ENCODE measurements around the gene DIS3L2.

The DIS3L2 gene, protein sequence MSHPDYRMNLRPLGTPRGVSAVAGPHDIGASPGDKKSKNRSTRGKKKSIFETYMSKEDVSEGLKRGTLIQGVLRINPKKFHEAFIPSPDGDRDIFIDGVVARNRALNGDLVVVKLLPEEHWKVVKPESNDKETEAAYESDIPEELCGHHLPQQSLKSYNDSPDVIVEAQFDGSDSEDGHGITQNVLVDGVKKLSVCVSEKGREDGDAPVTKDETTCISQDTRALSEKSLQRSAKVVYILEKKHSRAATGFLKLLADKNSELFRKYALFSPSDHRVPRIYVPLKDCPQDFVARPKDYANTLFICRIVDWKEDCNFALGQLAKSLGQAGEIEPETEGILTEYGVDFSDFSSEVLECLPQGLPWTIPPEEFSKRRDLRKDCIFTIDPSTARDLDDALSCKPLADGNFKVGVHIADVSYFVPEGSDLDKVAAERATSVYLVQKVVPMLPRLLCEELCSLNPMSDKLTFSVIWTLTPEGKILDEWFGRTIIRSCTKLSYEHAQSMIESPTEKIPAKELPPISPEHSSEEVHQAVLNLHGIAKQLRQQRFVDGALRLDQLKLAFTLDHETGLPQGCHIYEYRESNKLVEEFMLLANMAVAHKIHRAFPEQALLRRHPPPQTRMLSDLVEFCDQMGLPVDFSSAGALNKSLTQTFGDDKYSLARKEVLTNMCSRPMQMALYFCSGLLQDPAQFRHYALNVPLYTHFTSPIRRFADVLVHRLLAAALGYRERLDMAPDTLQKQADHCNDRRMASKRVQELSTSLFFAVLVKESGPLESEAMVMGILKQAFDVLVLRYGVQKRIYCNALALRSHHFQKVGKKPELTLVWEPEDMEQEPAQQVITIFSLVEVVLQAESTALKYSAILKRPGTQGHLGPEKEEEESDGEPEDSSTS

DNA sequence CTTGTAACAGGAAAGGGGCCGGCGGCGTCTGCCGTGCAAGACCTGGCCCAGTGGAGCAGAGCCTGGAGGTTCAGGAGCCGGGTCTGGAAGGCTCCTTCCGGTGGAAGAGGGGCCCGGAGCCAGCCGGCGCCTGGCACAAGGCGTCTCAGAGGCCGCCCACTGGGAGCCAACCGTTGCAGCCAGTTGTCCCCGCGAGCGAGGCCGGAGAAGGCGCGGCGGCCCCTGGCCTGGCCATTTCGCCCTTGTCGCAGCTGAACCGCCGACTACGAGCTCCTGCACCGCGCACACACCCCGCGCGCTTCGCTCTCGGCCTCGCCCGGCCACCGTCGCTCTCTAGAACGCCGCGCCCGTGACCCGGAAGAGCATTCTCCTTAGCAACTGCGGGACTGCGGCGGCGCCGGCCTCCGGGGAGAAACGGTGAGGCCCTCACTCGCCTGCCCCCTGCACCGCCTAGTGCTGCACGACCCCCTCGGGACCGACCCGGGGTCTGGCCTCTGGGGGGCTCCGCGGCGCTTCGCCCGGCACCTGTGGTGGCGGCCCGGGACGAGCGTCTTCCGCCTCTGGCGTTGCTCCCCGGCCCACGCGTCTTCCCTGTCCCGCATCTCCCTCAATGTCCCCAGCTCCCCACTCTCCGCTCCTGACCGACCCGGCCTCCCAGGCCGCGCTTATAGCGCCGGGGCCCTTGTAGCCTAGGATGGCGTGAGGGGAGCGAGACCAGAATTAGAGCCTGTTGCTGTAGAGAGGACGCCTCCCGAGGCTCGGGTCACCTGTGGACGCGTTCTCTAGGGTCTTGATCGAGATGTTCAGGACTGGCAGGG is at the start of gene DIS3L2:
Gene DIS3L2, plus strand, starts transcription at position 365 of the 818 bp plus-strand sequence. CDS start 53,215 bp downstream, outside the sequence.
- peak; percentile 40 for DNase-seq (ENCODE audit: low read depth)

DNA sequence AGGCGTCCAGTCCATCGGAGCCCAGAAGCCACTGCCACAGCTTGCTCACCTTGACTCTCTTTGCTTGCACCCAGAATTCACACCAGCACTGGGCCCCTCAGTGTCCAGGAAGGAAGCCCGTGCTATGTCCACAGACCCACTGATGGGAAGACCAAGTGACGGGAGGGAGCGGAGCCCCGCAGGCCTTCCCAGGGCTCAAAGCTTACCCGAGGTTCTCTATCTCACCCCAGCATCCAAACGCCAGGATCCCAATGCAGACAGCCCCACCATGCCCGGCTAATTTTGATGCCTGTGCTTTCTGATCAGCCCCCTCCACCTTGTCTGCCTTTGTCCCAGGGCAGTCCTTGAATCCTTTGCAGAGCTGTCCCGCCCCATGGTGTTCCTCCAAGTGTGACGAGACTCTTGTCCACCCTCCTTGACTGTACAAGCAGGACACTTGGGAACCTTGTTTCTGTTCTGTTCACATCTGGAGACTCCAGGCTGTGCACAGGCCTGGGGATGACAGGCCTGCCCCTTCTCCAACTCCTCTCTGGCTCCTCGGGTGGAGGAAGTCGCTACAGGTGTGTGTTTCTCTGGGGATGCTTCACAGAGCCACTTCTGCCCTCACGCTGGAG is 47.3 kb upstream of the DIS3L2 start:
- DNase-seq (ENCODE audit: low read depth), result no peak

DNA sequence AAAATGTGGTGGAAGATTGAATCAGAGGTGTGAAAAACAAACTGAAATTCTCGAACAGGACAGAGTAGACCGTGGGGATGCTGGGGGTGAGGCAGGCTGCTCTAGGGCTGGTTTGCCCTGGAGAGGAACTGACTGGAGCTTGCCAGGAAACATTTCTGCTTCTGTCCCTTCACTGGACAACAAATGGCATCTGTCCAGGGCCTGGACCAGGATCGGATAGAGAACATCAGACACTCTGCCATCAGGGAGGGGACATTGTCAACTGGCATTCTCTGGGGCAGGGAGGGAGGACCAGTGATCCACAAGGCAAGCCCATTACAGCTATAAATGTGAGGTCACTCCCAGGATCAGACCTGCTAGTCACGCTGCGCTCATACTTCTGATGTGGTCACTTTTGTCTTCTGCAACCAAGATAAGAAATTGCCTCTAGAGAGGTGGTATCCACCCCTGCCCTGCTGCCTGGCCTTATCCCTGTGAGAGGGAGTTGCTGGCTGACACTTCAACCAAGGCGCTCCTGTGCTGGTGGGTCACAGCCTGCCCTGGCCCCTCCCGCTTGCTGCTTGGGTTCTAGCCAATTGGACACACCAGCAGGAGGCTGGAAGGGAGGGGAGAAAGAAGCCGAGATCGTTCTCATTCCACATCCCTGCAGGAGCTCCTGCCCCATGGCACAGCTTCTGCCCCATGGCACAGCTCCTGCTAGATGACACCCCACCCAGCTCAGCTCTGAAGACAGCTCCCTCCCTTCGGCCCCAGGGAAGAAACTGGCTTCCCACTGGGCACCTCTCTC is 44.0 kb upstream of the DIS3L2 start:
- DNase-seq (ENCODE audit: low read depth), result no peak

DNA sequence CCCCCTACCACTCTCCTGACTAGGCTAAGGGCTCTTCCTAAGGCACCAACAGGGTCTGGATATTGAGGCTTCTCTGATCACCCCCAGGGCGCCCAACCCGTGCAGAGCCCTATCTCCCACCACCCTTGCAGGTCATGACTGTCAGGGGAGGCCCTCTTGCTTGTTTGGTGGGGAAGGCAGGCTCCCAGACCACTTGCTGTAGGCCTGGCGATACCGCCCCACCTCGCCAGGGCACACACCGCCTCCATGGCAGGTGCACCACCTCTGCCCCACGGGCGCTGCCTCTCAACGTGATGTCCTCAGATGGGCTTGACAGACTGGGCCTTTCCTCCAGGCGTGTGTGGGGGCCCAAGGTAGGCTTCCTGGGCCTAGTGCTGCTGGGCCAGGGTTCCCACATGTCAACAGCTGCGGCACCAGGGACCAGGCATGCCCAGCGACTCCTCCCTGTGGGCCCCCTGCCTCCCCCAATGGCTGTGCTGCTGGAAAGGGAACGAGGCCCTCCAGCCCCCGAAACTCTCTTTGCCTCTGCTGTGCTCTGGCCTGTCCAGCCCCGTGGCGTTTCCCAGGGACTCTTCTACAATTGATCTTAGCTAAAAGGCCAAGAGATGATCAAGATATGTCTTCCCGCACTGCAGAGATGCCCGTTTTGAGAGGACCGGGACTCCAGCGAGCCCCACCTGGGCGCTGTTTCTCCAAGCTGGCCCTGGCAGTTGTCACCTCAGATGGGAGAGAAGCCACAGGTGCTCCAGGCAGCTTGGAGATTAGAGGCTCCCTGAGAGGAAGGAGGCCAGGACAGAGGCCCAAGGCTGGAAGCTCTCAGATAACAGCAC is 42.8 kb upstream of the DIS3L2 start:
- no peak for DNase-seq (ENCODE audit: low read depth)

DNA sequence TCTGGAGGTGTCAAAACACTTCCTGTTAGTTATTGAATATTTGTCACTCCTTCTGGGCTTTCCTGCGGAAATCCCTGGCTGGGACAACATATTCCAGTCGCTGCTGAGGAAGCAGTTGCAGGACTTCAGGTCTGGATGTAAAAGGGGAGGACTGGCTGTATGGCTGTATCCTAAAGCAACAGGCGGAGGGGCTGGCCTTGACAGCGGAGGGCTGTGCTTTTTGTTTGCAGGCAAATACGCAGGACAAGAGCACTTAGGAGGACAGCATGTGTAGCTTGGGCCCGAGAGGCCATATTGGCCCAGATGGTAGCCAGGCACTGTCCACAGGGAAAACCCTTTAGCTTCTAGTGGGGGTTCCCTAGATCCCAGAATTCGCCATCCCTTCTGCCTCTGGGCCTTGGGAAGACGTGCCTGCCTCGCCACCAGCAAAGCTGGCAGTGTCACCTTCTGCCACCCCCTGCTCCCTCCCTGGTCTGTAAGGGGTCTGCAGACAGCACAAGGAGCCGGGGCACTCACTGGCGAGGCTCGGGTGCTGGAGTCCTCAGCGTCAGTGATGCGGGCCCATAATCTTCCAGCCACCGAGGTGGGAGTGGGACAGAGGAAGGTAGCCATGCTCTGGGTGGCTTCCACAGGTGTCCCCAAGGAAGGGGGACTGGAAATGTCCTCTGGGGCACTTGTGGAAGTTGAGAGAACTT is 42.0 kb upstream of the DIS3L2 start:
- no peak for DNase-seq (ENCODE audit: low read depth)

DNA sequence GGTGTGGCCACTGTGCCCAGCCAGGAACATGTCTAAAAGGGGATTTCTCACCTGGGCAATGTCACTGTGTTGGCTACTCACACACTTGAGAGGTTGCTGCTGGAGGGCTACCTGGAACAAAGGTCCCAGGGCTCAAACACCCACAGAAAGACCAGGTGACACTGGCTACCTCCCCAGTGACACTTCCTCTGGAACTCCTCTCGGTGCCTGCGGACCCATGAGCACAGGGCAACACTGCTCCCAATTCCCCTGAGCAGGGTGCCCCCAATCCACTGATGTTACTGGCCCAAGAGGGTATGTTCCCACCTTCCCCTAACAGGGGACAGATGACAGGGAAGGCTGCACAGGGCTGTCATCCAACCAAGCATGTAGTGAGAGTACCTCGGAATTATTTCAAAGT is 41.1 kb upstream of the DIS3L2 start:
- DNase-seq (ENCODE audit: low read depth), result no peak

DNA sequence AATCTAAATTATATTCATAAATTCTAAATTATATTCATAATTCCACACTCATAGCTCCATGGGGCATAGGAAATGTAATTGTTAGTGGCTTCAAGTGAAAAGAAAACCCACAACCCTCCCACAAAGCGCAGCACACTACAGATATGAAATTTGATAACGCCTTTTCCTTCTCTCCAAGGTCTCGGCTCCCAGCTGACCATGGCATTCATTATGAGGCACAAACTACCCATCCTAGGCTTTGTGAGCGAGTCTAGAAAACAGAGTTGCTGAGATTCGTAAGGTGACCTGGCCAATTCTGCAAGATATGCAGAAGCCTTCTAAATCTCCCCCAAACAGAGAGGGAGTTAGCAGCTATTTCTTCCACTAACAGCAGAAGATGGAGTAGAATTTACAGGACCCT is 40.7 kb upstream of the DIS3L2 start:
- DNase-seq (ENCODE audit: low read depth), result no peak

DNA sequence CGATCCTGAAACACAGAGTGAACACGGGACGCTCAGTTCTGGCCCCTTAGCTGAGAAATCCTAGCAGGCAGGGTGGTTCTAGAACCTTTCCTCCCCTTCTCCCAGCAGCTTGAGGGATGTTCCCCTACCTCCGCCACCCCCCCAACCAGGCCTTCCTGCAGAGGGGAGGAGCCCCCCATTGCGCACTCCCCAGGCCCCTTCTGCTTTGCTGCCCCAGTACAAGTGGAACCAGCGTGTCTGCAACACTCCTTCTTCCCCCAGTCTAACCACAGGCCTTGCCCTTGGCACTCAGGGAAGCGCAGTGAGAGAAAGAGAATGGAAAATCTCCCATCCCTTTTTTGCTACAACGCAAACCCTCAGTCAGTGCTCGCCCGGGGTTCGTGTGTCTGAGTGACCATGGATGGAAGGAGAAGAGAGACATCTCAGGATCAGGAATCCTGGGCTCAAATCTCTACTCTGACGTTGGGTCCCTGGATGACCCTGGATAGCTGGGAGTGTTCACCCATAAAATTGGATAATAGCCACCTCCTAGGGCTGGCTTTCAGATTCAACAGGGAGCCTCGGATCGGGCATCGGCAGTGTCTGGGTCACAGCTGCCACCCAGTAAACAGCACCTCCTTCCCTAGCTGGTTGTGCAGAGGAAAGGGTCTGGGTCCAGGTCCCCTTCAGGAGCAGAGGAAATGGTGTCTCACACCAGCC is 39.1 kb upstream of the DIS3L2 start:
- DNase-seq (ENCODE audit: low read depth), result no peak

DNA sequence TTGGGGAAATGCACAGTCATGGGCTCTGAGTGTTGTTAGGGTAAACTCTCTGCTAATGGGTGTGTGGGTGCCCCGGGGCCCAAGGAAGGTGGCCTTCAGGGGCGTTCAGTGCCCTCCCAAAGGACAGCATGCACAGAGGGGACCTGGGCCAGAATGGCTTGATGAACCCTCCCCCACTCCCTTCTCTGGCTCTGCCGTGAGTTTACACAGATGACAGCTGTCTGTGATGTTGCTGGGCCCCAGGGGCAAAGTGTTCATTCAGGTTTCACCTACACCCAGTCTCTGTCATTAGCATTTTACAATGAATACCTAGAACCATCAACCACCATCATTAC is 38.5 kb upstream of the DIS3L2 start:
- no peak for DNase-seq (ENCODE audit: low read depth)

DNA sequence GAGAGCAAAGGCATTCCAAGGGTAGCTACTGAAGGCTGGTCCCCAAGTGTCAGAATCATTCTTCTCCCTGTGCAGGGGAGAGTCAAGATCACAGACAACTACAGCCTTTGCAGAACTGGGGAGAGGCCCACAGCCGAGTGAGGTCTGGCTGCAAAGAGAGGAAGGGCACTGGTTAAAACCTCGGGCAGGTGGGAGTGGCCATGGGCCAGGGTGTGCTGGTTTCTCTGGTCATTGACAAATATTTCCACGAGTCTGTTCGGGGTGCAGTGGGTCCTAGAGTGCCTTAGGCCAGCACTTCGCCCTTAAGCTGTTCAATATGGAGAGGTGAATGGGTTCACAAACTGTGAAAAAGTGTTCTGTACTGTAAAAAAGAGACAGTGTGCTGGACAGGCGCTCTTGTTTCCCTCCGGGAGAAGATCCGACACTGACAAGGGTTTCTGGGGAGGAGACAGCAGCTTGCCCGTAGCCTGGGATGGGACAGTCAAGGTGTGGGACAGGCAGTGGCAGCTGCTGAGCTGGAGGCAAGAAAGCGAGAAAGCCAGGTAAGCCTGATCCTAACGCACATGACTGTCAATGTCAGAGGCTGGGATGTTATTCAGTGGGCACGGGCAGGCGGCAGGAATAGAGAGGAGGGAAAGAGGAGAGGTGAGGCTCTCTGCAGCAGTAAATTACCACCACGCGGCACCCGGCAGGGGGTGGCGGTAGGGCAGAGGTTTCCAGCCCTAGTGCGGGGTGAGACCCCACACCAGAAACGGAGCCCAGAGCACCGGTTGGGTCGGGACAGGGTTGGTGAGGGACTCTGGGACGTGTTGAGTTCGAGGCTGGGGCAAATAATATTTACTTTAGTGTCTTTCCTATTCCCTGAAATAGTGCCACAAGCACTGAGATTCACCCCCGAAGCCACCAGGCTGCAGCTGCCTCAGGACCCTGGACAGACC is 37.3 kb upstream of the DIS3L2 start:
- DNase-seq (ENCODE audit: low read depth), result no peak

DNA sequence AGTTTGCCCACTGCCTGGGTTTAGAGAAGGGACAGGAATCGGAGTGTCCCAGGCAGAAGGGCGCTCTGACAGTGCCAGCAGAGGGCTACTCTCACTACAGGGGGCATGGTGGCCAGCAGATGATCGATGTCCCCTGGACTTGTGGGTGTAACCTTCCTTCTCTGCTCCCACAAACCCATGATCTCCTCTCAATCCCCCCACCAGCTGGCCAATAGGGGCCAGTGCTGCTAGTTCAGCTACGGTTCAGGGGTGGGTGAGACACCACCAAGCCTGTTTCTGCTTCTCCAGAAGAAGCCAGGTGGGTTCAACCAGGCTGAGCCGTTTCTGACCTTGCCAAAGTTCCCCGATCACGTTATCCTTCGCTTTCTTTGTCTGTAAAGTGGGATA is 36.6 kb upstream of the DIS3L2 start:
- DNase-seq (ENCODE audit: low read depth), result no peak

DNA sequence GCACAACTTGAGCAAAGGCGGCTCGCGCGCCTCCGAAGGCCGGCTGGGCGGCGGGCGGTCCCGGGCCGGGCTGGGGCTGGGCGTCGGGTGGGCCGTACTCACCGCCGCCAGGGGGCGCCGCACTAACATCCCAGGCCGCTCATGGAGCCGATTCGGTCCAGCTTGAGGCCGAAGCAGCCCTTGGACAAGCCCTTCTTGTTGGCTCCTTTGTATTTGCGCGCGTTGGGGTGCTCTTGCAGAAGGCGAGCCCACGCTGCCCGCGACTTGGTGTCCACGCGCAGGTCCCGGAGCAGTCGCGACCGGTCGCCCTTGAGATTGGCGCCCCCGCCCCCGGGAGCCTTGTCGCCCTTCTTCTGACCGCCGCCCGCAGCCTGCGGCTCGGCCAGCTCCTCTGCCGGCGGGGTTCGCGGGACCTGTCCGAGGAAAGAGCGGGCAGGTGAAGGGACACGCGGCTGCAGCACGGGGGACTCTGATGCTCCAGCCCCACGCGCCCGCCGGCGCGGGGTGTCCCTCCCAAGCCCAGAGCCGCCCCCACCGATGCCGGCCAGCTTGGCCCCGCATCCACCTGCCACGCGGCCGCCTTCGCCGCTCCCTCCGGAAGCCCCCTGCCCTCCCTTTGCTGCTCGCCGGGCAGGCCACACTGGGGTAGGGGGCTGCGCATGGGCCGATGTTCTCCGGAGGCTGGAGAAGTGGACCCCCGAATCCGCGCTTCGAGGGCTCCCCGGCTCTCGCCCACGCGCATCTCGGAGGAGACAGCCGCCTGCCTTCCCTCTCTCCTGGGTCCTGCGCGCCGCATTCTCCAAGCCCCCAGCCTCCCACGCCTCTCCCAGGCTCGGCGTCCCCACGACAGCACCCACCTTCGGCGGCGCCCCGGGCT is 36.0 kb upstream of the DIS3L2 start:
- DNase-seq (ENCODE audit: low read depth), result peak; percentile 58

DNA sequence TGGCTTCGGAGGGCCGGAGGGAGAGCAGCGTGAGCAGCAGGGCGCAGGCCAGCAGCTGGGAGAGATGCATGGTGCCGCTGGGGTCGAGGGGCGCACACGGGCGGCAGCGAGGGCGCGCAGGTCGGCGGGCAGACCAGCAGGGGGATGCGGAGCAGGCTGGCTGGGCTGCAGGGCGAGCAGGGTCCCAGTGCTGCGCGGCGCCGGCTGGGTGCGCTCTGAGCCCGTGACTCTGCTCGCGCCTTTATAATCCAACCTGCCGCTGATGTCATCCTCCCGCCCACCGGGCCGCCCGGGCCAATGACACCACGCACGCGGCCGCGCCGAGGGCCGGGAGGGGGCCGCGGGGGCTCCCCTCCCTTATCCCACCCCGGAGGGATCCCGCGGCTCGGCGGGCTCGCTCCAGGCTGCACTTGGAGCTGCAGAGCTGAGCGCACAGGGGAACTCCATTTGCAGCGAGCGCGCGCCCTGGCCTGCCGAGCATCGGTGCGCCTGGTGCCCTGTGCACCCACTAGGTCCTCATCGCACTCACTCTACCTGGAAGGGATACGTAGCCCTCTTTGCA is 35.3 kb upstream of the DIS3L2 start, which contains the start of gene NPPC:
Gene NPPC, minus strand, starts transcription at position 217 of the 562 bp plus-strand sequence. Its CDS starts 147 bp downstream, at position 70.
- peak; percentile 10 for DNase-seq (ENCODE audit: low read depth)

DNA sequence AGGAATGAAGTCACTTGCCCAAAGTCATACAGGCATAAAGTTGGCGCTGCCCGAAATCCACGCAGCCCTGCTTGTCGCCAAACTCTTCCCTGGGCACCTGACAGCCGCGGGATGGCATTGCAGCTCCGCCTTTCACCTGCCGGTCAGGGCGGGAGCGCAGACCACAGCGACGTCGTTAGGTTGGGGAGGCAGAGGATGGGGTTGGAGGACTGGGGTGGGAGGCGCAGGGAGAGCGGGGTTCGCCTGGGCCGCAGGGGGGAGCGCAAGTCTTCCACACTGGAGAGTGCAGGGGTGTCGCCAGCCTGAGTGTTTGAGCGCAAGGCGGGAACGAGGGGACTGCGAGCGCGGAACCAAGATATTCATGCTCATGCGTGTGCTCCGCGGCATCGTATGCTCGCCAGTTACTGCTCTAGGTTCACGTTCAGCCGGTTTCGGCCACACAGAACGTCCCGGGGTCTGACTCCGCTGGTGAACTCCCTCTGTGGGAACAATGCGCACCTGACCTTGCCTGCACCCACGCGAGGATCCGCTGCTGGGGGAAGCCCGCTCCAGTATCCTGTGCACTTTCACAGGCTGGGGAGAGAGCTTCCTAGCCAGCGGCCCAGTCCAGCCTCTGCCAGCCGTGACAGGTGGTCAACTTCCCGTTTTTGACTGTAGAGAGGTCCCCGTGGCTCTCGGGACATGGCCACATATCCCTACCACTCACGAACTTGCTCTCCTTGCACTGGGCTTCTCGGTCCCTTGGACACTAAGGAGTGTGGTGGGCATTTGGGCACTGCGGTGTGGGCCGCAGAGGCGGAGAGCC is 34.5 kb upstream of the DIS3L2 start:
- DNase-seq (ENCODE audit: low read depth), result no peak

DNA sequence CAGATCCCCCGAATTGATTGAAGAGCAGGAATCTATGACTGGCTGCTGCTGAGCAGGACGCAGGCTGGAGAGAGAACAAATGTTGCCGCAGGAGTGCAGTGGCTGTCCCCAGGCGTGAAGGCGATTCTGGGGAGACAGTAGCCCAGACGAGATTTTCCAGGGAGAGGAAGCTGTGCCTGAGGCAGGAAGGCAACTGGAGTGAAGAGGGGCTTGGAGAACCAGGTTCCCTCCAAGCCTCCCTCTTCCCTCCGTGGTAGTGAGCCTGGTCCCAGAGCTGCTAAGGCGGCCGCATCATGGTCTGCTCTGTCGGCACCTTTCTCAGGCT is 34.0 kb upstream of the DIS3L2 start:
- no peak for DNase-seq (ENCODE audit: low read depth)

DNA sequence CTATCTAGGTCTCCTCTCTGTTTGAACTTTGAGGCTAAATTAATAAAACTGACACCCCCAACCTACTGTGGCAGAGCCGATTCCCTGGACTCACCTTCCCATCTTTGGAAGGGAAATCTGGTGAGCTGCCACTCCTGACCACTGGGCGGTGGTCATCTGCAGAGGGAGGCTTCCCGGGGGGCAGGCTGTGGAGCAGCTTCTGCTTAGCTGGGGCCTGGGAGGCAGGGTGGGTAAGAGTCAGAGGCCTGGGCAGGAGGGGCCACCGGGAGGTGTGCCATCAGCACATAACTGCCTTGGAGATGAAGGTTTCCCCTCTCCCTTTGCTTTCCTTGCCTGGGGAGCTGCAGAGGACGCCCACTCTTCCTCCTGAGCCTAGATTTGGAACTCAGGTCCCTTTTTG is 33.0 kb upstream of the DIS3L2 start:
- DNase-seq (ENCODE audit: low read depth), result no peak
